Ramos (cell line): ENCODE data around the gene GOLGA6L26.
"Not testable (repeated sequence)": the region's sequence is repeated elsewhere in the genome, so short reads cannot be mapped to it uniquely, and the experiment has no call there.

Source experiments
- in situ Hi-C: fragments of 300-500 bp; cut with MboI; formaldehyde crosslinking; loops from one replicate; pipeline ENCODE4 v1.14.3; 2022; ENCODE audit warnings: low sequenced_read_pairs; ENCODE audit not compliant: unreplicated experiment

The GOLGA6L26 gene

GRCh38 chr15:23334096-23334495 lies at the start of gene GOLGA6L26:
Gene GOLGA6L26 (minus strand): TSS chr15:23334196. CDS start chr15:23334135, 61 bp downstream.
- in situ Hi-C loops, result not testable (repeated sequence)

- in situ Hi-C loops, result loop anchor here (10.0 kb wide), 1 partner anchor 104 kb away; no protein-coding TSS in a partner anchor
Measured at GRCh38 chr15:23381192-23381591, 47.2 kb upstream of the GOLGA6L26 start.

- in situ Hi-C loops, result loop anchor here (10.0 kb wide), 1 partner anchor 104 kb away; no protein-coding TSS in a partner anchor
Measured at GRCh38 chr15:23380700-23381099, 46.7 kb upstream of the GOLGA6L26 start.

GRCh38 chr15:23378946-23379345 lies 45.0 kb upstream of the GOLGA6L26 start:
- in situ Hi-C loops, result not testable (repeated sequence)

- in situ Hi-C loops, result not testable (repeated sequence)
Measured at GRCh38 chr15:23374226-23374625, 40.2 kb upstream of the GOLGA6L26 start.

- in situ Hi-C loops, result not testable (repeated sequence)
Measured at GRCh38 chr15:23372891-23373600, 39.0 kb upstream of the GOLGA6L26 start.

- in situ Hi-C loops, result no loop called here
Measured at GRCh38 chr15:23372284-23372683, 38.3 kb upstream of the GOLGA6L26 start.

- in situ Hi-C loops, result not testable (repeated sequence)
Measured at GRCh38 chr15:23371868-23372267, 37.9 kb upstream of the GOLGA6L26 start.

- in situ Hi-C loops, result not testable (repeated sequence)
Measured at GRCh38 chr15:23371134-23371533, 37.1 kb upstream of the GOLGA6L26 start.

- in situ Hi-C loops, result no loop called here
Measured at GRCh38 chr15:23370578-23370977, 36.6 kb upstream of the GOLGA6L26 start.

GRCh38 chr15:23364261-23364660 lies 30.3 kb upstream of the GOLGA6L26 start:
- in situ Hi-C loops, result not testable (repeated sequence)

GRCh38 chr15:23362622-23363021 lies 28.6 kb upstream of the GOLGA6L26 start:
- in situ Hi-C loops, result not testable (repeated sequence)

- in situ Hi-C loops, result not testable (repeated sequence)
Measured at GRCh38 chr15:23354448-23354847, 20.5 kb upstream of the GOLGA6L26 start, which contains the start of gene GOLGA8S. Gene GOLGA8S (plus strand): TSS chr15:23354748. CDS start chr15:23354810, 62 bp downstream.

- in situ Hi-C loops, result not testable (repeated sequence)
Measured at GRCh38 chr15:23311233-23311632, 22.8 kb downstream of the GOLGA6L26 start.

- in situ Hi-C loops, result not testable (repeated sequence)
Measured at GRCh38 chr15:23305921-23306320, 28.1 kb downstream of the GOLGA6L26 start.

GRCh38 chr15:23304805-23305204 lies 29.2 kb downstream of the GOLGA6L26 start:
- in situ Hi-C loops, result not testable (repeated sequence)

- in situ Hi-C loops, result not testable (repeated sequence)
Measured at GRCh38 chr15:23304267-23304666, 29.7 kb downstream of the GOLGA6L26 start.

- in situ Hi-C loops, result not testable (repeated sequence)
Measured at GRCh38 chr15:23303654-23304053, 30.3 kb downstream of the GOLGA6L26 start.

- in situ Hi-C loops, result not testable (repeated sequence)
Measured at GRCh38 chr15:23303246-23303645, 30.8 kb downstream of the GOLGA6L26 start.
